NOMO-1 (cell line): Measurements from ENCODE around the gene SMOC2.
"Not testable (repeated sequence)": the region's sequence is repeated elsewhere in the genome, so short reads cannot be mapped to it uniquely, and the experiment has no call there.

ENCODE experiments used
- DNase-seq, 2 experiments: peaks; one replicate each; lab custom pipeline; 2025; ENCODE audit not compliant: unreplicated experiment in 2 of 2; lab: John Stamatoyannopoulos, UW

The SMOC2 gene

DNA sequence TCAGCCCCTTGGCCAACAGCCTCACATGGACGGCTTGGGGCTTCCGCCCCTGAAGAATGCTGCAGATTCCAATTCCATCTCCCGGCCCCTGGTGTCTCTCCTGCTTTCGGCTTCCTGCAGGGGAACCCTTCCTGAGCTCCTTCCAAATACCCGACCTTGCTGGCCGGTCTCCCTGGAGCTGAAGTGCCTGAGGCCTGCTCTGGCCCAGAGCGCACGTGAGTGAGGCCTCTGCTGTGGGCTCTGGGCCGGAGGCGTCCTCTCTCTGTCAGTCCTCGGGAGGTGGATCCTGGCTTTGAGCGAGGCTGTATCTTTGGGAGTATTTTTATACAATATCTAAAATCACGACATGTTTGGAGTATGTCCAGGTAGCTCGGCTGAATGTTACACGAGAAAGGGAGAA is 253.8 kb downstream of the SMOC2 start:
- DNase-seq = not testable (repeated sequence)

DNA sequence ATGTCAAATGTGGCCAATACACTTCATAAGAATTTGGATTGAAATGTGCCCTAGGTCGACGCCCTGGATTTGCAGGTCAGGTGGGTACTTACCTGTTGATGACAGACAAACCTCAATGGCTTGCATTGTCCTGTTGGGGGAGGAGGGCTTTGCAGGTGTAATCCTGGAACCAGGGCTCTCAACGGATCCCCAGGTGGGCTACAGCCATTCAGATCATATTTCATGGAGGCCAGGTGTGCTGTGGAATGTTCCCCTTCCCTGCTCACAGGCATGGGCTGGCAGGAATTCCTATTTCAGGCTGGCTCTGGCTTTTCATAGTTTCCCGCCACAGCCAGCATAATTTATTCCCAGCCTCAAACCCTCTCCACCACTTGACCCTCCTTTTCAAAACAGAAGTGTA is 254.7 kb downstream of the SMOC2 start:
- DNase-seq = no peak

DNA sequence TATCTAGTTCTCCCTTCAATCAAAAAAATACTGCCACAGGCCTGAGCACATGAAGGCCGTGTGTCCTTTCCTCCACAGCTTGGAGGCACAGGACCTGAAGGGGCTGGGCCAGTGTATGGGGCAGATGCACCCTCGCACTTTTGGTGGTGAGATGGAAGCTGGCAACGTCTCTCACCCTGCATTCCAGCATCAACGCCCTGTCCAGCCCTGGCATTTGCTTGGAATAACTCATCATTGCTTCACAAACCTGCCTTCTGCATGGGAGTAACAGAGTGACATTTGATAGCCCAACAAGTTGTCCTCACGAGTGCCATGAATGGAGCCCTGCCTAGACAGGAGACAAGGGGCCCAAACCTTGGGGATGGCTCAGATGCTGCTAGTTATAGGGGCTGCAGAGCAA is 257.9 kb downstream of the SMOC2 start:
- DNase-seq = no peak

DNA sequence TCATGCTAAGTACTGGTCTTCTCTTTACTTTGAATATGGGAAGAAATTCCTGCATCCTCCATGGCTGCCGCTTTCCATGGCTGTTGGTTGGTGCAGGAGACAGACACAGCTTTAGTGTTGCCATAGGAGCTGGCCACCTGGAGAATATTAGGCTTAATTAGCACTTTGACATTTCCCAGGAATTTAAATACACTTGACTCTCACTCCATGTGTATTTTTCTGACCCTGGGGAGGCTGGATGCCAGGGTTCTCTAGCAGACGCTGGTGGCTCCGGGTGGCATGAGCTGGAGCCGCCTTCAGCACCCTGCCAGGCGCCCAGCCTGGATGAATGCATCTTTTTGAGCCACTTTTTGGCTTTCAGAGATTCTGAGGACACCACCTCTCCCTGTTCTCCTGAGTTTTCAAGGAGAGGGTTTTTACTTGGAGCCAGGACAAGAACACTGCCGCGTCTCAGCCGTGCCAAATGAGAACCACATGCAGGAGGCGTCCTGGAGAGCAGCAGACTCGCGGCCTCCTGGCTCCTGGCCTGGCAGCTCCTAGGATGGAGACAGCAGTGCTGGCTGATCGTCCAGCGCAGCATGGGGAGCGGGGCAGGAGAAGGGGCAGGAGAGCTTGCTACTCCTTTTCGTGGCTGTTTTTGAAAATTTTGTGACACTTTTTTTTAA is 258.8 kb downstream of the SMOC2 start:
- no peak for DNase-seq

DNA sequence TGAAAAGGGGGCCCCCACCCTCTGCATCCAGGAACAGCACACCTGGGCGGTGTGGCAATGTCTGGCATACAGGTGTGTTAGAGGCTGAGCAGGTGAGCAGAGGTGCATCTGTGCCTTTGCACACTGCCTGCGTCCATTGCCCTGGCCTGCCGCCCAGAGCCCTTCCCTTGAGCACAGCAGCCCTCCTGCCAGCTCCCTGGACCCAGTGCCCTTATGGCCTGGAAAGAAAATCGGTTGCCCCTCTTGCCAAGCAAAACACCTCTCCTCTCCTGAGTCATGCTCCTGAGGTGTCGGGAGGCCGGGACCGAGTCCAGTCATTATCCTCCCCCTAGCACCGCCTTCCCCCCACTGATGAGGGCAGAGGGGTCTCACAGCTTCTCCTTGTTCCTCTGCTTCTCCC is 259.9 kb downstream of the SMOC2 start:
- no peak for DNase-seq

DNA sequence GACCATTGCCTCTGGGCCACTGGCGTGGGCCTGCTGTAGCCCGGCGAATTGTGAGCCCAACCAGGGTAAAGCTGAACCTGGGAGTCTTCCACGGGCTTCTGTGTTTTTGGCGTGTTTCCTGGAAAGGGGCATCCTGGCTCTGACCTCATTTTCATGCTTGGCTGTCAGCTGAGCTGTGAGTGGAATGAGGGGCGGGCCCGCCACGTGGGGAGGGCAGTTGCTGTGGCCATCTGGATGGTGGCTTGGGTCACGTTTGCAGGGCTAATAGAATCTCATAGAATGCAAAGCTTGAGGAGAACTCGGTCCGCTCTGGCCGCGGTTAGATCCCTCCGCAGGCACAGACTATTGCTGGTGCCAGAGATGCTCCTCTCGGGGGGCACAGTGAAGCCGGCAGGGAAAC is 263.0 kb downstream of the SMOC2 start:
- DNase-seq = no peak

DNA sequence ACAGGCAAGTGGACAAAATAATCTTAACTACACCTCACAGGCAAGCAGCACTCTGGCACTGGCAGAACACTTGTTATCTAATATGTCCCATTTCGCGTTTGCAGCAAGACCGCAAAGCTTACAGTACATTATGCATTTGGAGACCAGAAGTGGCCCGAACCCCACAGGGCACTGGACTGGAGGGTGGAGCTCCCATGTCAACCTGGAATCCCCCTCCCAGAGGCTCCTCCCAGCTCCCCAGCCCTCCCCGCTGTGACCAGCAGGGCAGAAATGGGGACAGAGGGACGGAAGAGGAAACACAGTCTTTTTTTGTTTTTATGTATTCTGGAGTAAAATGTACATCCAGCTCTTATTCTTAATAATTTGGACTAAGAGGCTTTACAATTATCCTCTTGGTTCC is 263.7 kb downstream of the SMOC2 start:
- DNase-seq = no peak

DNA sequence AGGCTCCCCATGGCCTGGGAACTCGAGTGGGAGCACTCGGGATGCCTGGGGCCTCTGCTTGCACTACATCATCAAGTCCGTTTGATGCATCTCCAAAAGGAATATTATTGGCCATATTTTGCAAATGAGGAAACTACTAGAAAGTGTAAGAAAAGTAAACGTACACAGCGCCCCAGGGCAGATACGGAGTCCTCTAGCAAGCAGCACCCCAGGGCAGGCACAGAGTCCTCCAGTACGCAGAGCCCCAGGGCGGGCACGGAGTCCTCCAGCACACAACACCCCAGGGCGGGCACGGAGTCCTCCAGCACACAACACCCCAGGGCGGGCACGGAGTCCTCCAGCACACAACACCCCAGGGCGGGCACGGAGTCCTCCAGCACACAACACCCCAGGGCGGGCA is 264.3 kb downstream of the SMOC2 start:
- DNase-seq = not testable (repeated sequence)

DNA sequence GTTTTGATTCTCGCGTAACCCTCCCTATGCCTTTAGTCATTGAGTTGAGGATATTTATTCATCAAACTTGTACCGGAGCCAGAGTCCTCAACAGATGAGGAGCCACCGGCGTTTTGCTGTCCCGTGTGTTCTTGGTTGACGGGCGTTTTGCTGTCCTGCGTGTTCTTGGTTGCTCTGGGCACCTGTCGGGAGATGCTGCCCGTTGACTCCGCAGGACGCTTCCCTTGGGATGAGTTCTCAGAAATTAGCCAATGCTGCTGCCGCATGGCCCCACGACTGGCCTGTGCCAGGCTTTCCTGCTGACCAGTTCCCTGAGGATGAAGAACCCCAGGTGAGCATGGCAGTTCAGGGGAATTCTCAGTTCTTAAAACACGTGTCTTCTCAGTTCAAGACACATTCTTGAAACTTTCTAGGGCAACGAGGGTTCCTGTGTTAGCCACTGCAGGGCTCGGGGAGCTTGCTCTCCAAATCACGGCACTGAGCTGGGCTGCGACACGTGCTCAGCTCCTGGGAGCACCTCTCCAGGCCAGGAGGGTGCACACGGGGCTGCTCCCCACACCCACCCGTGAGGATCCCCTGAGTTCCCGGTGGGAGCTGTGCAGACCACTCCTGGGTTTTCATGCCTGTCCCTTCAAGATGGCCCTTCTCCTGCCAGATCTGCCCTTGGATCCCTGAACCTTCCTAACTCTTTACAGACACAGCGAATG is 265.6 kb downstream of the SMOC2 start:
- DNase-seq = no peak

DNA sequence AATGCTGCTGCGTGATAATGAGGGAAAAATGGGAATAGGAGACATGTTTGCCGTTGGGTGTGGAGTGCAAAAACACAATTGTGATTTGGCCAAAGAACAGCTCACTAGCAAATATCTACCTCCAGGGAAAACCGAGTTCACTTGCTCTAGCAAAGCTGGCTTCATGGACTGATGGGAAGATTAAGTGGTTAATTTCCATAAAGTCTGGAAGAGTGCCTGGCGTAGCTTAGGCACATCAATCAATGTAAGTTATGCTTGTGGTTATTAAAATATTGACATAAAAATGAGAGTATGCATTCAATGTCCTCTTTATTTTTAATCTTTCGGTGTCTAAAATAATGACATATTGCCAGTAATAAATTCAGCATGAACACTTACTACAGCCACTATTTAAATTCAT is 267.5 kb downstream of the SMOC2 start:
- DNase-seq = no peak

DNA sequence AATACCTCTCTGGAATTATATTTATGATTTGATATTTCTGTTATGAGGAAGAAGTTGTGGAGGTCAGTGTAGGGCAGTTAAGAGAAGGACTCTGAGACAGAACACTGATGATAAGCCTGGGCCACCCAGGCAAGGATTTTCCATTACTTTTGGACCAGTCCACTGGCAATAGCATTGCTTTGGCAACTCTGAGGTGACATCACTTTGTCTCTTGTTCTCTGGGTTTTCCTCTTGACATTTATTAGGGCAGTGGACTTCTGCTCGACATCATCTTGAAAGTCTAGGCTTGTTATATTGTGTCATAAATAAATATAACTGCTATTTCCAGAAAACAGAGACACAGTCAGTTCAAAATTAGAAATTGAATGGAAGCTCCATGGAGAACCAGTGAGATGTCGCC is 268.0 kb downstream of the SMOC2 start:
- no peak for DNase-seq

DNA sequence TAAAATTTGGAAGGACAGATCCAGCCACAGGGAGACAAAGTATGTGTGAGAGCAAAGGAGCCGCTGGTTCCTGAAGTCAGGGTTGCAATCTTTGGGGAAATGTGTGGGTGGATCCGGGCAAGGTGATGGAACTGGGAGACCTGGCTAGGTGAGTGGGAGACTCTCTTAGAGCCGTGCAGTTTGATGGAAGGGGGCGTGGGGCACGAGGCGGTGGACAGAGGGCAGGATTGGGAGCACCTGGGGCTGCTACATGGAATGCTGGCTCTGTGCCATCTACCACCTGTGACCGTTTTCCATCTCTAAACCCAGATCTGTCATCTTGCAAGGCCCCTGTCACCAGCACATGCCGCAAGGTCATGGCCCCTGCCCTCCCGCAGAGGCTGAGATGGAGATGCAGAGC is 268.4 kb downstream of the SMOC2 start:
- no peak for DNase-seq

DNA sequence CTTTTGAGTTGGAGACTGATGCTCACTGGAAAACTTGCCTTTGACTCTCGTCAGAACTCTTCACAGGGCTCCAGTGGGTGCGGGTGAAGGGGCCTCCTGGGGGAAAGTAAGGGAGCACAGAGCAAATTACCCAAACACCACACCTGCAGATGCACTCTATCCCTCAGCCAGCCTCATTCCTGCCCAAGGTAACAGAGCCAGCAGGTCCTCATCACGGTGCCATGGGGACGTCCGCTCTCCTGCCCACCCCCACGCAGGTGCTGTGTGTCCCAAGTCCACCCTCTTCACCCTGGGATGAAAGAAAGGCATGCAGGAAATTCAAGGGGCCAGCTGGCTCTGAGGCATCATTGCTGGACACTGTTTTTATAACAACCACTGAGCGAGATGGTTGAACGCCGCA is 269.0 kb downstream of the SMOC2 start:
- DNase-seq = no peak

DNA sequence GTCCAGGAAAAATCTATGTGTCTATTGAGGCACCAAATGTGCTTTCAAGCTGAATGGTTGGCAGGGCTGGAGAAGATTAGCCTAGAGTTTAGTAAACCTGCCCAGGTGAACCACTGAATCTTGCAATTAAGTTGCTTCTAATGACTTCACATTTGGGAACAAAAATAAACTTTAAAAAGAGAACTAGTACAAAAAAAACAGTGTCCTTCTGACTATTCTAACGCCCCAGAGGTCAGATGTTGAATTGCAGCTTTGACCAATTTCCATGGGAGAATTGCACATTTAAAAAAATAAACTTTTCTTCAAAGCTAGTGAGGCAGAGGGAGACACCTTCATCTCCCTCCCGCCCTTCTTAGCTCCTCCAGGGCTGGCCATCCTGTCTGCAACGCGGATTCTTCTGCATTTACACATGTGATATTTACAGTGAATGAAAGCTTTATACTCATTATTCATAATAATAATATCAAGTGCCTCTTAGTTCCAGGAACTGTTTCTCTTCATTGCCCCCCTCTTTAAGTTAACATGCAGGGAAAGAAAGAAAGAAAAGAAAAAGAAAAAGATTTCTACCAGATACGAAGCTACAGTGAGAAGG is 270.2 kb downstream of the SMOC2 start:
- DNase-seq = no peak

DNA sequence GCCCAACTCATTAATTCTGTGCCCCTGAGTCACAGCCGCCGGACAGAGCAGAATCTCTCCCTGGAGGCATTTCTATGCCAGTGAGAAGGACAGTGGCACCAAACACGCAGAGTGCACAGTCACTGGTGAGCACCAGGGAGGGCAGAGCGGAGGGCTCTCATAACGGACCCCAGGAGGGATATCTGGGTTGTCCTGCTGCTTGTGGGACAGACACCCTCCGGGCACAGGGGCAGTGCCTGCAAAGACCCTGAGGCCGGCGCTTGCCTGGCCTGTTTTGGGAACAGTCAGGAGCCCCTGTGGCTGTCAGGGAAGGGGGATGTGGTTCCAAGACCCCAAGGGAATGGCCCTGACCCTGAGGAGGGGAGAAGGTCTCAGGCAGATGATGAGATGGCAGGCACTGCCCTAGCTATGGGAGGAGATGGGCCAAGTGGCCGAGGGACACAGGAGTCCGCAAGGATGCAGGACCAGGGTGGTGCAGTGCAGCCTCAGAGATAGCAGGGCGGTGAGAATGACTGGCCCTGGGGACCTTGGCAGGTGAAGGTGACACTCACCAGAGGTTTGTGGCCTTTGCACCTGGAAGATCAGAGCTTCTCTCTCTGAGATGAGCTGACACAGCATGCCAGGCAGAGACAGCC is 270.8 kb downstream of the SMOC2 start:
- DNase-seq = no peak

DNA sequence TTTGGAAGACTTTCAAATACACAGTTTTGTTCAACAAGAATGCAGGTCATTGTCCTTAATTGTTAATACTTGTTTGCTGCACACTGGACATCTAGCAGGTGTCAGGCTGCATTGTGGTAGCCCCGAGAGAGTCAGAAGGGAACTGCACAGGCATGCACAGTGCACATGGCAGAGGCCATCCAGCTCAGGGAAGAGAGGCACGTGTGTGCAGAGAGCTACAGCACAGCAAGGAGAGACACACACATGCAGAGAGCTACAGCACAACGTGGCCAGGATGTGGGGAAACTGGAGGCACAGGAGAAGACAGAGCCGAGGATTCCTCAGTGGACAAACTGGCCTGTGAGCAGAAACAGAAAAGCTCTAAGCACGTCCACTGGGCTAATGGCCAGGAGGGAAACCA is 272.0 kb downstream of the SMOC2 start:
- no peak for DNase-seq

DNA sequence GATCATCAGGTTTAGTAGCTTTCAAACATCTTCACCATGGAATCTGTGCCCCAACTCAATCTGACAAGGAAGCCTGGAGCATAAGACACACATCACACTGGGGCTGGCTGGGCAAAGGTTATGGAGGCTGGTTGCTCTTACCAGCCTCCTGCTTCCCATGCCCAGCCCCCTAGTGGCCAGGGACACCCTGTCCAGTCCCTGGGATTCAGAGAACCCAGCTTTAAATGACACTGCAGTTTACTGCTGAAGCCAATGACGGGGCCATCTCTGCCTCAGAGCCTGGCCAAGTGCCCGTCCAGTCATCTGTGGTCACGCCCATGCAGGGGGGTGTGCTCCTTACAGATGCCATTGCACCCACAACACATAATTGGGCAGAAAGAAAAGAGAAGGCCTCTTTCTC is 272.9 kb downstream of the SMOC2 start:
- DNase-seq = no peak

DNA sequence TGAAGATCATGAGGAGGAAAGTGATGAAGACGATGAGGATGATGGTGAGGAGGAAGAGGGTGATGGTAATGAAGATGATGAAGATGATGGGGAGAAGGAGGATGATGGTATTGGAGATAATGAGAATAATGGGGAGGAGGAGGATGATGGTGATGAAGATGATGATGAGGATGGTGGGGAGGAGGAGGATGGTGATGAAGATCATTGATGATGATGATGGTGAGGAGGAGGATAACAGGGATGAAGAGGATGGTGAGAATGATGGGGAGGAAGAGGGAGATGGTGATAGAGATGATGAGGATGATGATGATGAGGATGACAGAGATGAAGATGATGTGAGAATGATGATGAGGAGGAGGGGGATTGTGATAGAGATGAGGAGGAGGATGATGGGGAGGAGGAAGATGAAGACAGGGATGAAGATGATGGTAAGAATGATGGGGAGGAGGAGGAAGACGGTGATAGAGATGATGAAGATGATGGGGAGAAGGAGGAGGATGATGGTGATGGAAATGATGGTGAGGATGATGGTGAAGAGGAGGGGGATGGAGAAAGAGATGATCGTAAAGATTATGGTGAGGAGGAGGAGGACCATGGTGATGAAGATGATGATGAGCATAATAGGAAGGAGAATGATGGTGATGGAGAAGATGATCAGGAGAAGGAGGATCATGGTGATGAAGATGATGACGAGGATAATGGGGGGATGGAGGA is 273.7 kb downstream of the SMOC2 start:
- no peak for DNase-seq

DNA sequence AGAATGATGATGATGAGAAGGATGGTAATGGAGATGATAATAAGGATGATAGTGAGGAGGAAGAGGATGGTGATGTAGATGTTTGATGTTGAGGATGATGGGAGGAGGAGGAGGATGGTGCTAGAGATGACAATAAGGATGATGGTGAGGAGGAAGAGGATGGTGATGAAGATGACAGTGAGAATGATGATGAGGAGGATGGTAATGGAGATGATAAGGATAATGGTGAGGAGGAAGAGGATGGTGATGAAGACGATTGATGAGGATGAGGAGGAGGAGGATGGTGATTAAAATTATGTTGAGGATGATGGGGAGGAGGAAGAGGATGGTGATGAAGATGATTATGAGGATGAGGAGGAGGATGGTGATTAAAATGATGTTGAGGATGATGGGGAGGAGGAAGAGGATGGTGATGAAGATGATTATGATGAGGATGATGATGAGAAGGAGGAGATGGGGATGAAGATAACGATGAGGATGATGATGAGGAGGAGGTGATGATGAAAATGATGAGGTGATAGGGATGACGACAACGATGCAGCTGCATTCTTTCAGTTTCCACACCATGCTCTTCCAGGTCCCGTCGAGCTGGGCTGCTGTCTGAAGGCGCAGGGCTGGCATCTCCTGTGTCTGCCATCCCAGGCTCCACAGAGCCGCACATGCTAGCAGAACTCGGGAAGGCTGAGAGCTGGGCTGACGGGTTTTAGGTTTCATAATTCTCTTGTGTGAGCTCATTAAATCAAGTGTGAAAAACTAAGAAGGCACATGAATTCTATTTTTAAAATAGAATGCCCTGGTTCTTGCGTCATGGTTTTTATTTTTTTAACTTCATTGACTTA is 274.9 kb downstream of the SMOC2 start:
- DNase-seq = no peak

DNA sequence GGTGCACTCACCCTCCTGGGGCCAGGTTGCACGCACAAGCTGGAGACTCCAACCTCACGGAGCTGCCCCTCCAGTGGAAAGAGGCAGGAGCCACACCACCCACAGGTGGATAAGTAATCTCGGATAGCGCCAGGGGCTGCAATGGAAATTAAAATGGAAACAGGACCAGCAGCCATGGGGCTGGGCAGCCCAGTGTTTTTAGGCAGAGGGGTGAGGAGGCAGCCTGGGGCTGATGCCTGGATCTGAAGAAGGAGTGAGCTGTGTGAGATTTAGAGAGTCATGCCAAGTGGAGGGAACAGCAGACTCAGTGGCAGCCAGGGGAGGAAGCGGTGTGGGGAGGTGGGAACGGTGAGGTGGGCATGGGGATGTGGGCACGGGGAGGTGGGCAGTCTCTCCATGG is 275.6 kb downstream of the SMOC2 start:
- no peak for DNase-seq
